GM21529 (cell line): Measurements from ENCODE around the gene SPATS2L.

Experiments
- ATAC-seq: cut with Tn5 transposase; IDR thresholded peaks from one replicate; pipeline ENCODE4 v1.9.1; 2021; ENCODE audit not compliant: unreplicated experiment

SPATS2L gene

GRCh38 chr2:200490001-200490400 lies 183.5 kb downstream of the SPATS2L start:
- ATAC-seq: no peak

GRCh38 chr2:200492656-200493055 lies 186.2 kb downstream of the SPATS2L start:
- ATAC-seq: no peak

DNA sequence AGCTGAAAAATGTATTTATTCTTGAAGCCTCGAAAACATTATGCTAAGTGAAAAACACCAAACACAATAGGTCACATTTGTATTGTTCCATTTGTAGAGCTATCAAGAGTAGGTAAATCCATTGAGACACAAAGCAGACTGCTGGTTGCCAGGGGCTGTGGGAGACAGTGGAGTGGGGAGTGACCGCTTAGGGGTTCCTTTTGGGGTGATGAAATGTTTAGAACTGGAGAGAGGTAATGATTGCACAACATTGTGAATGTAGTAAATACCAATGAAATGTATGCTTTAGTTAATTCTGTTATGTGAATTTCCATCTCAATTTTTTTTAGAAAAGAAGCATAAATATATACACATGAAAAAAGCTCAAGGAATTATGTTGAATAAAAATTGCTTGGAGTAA lies 187.6 kb downstream of the SPATS2L start:
- no peak for ATAC-seq

DNA sequence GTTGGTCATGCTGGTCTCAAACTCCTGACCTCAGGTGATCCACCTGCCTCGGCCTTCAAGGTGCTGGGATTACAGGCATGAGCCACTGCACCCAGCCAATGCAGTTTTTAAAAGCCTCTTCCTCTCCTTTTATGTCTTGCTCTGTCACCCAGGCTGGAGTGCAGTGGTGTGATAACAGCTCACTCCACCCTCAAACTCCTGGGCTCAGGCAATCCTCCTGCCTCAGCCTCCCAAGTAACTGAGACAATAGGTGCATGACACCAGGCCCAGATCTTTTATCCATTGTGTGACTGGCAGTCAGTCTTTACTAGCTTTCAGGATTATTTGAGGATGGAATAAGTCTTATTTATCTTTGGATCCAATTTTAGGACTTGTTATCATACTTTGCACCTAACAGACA lies 190.2 kb downstream of the SPATS2L start:
- no peak for ATAC-seq

GRCh38 chr2:200498402-200499162 lies 192.1 kb downstream of the SPATS2L start:
- no peak for ATAC-seq

GRCh38 chr2:200502196-200502595 lies 195.7 kb downstream of the SPATS2L start:
- ATAC-seq: no peak

DNA sequence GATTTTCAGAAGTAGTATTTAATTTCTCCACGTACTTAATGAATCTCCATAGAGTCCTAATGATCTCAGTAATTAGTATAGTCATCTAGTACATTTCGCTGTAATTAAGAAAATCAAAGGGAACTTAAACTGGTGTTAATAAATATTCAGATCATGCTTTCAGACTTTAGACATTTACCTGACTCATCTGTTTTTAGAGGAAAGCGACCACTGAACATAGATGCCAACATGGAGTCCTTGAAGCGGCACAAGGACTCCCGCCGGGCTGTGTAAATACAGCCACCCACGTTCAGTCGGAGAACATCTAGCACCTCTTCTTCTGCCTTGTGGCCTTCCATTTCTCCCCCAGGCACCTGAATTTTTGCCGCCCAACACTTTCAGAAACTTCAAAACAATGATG lies 200.2 kb downstream of the SPATS2L start:
- ATAC-seq: no peak

- no peak for ATAC-seq
These were observed 200.7 kb downstream of the SPATS2L start for GRCh38 chr2:200507179-200507578.

- ATAC-seq: no peak
These were observed 202.7 kb downstream of the SPATS2L start for GRCh38 chr2:200509235-200509611.

DNA sequence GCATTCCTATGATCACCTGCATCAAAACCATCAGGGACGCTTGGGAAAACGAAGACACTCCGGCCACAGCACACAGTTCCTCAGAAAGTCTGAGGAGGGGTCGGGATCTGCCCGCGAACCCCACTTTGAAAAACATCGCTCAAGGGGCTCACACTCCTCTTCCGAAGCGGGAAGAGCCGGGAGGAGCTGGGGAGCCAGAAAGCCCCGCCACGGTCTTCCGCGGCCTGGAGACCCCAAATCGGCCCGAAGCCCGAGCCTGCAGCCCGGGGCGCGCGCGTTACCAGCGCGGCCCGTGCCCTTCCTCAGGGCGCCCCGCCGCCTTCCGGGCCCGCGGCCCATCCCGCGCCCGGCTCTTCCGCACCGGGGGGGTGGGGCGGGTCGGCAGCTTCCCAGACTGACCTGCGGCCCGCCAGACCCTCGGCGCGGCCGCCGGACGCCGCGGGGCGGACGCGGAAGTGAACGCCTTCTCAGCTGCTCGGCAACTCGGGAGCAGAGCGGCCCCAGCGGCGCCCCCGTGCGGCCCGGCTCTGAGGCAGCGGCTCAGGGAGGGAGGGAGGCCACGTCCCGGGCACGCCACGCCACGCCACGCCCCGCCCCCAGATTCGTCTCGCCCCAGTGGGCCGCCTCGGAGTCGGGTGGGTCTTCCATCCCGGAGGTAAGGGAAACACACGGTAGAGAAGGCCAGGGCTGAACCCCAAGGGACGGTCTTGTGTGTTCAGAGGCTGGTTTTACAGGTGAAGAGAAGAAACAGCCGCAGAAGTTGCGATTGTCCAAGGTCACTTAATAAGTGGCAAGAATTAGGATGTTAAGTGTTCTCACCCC lies 203.3 kb downstream of the SPATS2L start, which contains the start of gene KCTD18:
TSS of gene KCTD18 (minus strand) at position 457 of the 822 bp plus-strand sequence. CDS start 3,052 bp downstream, outside the sequence.
- ATAC-seq: peak; percentile 98

GRCh38 chr2:200515155-200515554 lies 208.7 kb downstream of the SPATS2L start:
- no peak for ATAC-seq

- ATAC-seq: no peak
These were observed 216.7 kb downstream of the SPATS2L start for GRCh38 chr2:200523158-200523557.

- no peak for ATAC-seq
These were observed 217.1 kb downstream of the SPATS2L start for GRCh38 chr2:200523604-200524003.

- no peak for ATAC-seq
These were observed 218.6 kb downstream of the SPATS2L start for GRCh38 chr2:200525066-200525465.

- no peak for ATAC-seq
These were observed 219.0 kb downstream of the SPATS2L start for GRCh38 chr2:200525551-200525881.

- ATAC-seq: peak; percentile 100
These were observed 219.6 kb downstream of the SPATS2L start, which contains the start of gene SGO2 for GRCh38 chr2:200525882-200526651. Gene SGO2 (plus strand): TSS chr2:200526207. CDS start chr2:200532976, 6,769 bp downstream.

- no peak for ATAC-seq
These were observed 221.7 kb downstream of the SPATS2L start for GRCh38 chr2:200528228-200528627.
